A673 (cell line): ENCODE measurements around the gene BTBD18. TPM values are rescaled to one million over a fixed set of nuclear protein-coding genes. Genes with fewer than 3 reads are reported as not detected.

Source experiments
- BruUV-seq: library from RNA; stranded (reverse); fragments of 400-500 nt; replicated peaks from 2 replicates; lab custom pipeline; 2021; lab: Mats Ljungman, UMichigan
- CTCF ChIA-PET: fragments of 300-600 bp; sonication (Branson Sonifier 250); formaldehyde crosslinking; loops from one replicate; lab custom pipeline; 2022; ENCODE audit warnings: antibody characterized with exemption; lab: Charles Lee
- POLR2A ChIA-PET: fragments of 300-600 bp; sonication (Branson Sonifier 250); formaldehyde crosslinking; loops from one replicate; lab custom pipeline; 2022; ENCODE audit warnings: antibody characterized with exemption; ENCODE audit not compliant: low non-redundant PET; lab: Charles Lee
- DNase-seq: peaks from one replicate; pipeline ENCODE4 v3.0.0-alpha.2; 2015; ENCODE audit warnings: low spot score
- H3K27ac ChIP-seq: fragments of 200-600 bp; sonication (generic); 2 replicates; pipeline ENCODE4 v1.5.1; 2016; ENCODE audit warnings: mixed run types, low read depth, mild to moderate bottlenecking, mixed read lengths, antibody characterized with exemption, low read length; ENCODE audit not compliant: poor library complexity, severe bottlenecking
- H3K27me3 ChIP-seq: fragments of 200-600 bp; sonication (generic); replicated peaks from 2 replicates; pipeline ENCODE4 v1.6.1; 2017; ENCODE audit warnings: mixed run types, low read depth, mild to moderate bottlenecking, mixed read lengths, antibody characterized with exemption, low read length; ENCODE audit not compliant: insufficient read depth, poor library complexity
- H3K36me3 ChIP-seq: fragments of 200-600 bp; sonication (generic); 2 replicates; pipeline ENCODE4 v1.6.1; 2016; ENCODE audit warnings: mixed run types, mild to moderate bottlenecking, mixed read lengths, antibody characterized with exemption, low read length; ENCODE audit not compliant: insufficient read depth, poor library complexity, severe bottlenecking
- H3K4me1 ChIP-seq: fragments of 200-600 bp; sonication (generic); 2 replicates; pipeline ENCODE4 v1.6.1; 2017; ENCODE audit warnings: mixed run types, mild to moderate bottlenecking, mixed read lengths, antibody characterized with exemption, low read length; ENCODE audit not compliant: insufficient read depth, poor library complexity, severe bottlenecking
- H3K4me3 ChIP-seq: fragments of 200-600 bp; sonication (generic); 2 replicates; pipeline ENCODE4 v1.5.1; 2016; ENCODE audit warnings: low read depth, mixed run types, mild to moderate bottlenecking, mixed read lengths, low read length; ENCODE audit not compliant: poor library complexity, severe bottlenecking
- H3K9me3 ChIP-seq: fragments of 200-600 bp; sonication (generic); 2 replicates; pipeline ENCODE4 v1.6.1; 2016; ENCODE audit warnings: mixed run types, low read depth, mild to moderate bottlenecking, mixed read lengths, antibody characterized with exemption, low read length; ENCODE audit not compliant: poor library complexity, severe bottlenecking
- CTCF ChIP-seq: fragments of 300-800, 200-600 bp; sonication (generic); conservative IDR thresholded peaks from 2 replicates; pipeline ENCODE4 v1.5.1; 2017; ENCODE audit warnings: low read depth, mild to moderate bottlenecking, antibody characterized with exemption, low read length, moderate library complexity, mixed read lengths
- EZH2 ChIP-seq: fragments of 200-600 bp; sonication (generic); IDR thresholded peaks from 2 replicates; pipeline ENCODE4 v1.6.1; 2017; ENCODE audit warnings: borderline replicate concordance, low read depth, mild to moderate bottlenecking, mixed read lengths, antibody characterized with exemption, low read length; ENCODE audit not compliant: poor library complexity, severe bottlenecking
- intact Hi-C: fragments of 100-400 bp; cut with micrococcal nuclease; formaldehyde crosslinking; loops from one replicate; pipeline ENCODE4 v1.10.0; 2022; ENCODE audit not compliant: unreplicated experiment
- total RNA-seq: library from RNA; stranded (reverse); gene quantifications from 2 replicates; pipeline ENCODE4 v1.2.3, GENCODE V29; 2021

Gene BTBD18
- total RNA-seq, 1 experiment from 2014 or later = not detected

GRCh38 chr11:57700425-57700824, 51.2 kb downstream of the BTBD18 start:
- intact Hi-C loops = no loop called here
- POLR2A ChIA-PET = interaction anchor here (0.6 kb wide), 1 partner anchor 53 kb away, joined by 3 read pairs; no protein-coding TSS in a partner anchor
- Histone ChIP-seq H3K36me3 (peaks cover 78% of the 10 kb centered on the region), H3K27ac (no peak overlapping the region), H3K4me1 (no peaks in the 10 kb centered on the region), H3K9me3 (no peaks in the 10 kb centered on the region), H3K27me3 (no peaks in the 10 kb centered on the region), H3K4me3 (no peak overlapping the region)
- no peak for DNase-seq
- CTCF ChIA-PET = no interaction called here
- no TSS peak for BruUV-seq
- no peak for TF ChIP-seq CTCF
- no peak for TF ChIP-seq EZH2

DNA sequence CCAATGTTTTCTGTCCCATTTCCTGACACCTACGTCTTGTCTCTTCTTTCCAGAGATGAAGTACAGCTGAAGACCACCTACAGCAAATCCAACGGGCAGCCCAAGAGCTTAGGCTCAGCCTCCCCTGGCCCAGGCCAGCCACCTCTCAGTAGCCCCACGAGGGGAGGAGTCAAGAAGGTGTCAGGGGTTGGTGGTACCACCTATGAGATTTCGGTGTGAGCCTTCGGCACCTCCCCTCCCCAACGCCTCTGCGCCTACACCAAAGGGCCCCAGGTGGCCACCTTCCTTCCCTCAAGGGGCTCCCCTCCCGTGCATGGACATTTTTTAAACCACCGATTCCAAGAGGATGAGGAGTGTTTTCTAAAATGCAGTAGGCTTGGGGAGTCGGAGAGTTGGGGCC, 51.8 kb downstream of the BTBD18 start:
- POLR2A ChIA-PET = no interaction called here
- Histone ChIP-seq H3K4me1 (no peaks in the 10 kb centered on the region), H3K36me3 (peaks cover 81% of the 10 kb centered on the region), H3K27me3 (no peaks in the 10 kb centered on the region), H3K4me3 (no peak overlapping the region), H3K9me3 (no peaks in the 10 kb centered on the region), H3K27ac (no peak overlapping the region)
- TF ChIP-seq CTCF (no peak), EZH2 (no peak)
- intact Hi-C loops = no loop called here
- no peak for DNase-seq
- CTCF ChIA-PET = no interaction called here
- no TSS peak for BruUV-seq

GRCh38 chr11:57698843-57699365, 52.7 kb downstream of the BTBD18 start:
- peaks cover 80% of the 10 kb centered on the region for H3K36me3 ChIP-seq
- no peak for TF ChIP-seq EZH2
- TF ChIP-seq CTCF = no peak
- DNase-seq = no peak
- POLR2A ChIA-PET = no interaction called here
- H3K27ac ChIP-seq = no peak overlapping the region
- H3K4me1 ChIP-seq = no peaks in the 10 kb centered on the region
- intact Hi-C loops = no loop called here
- CTCF ChIA-PET = no interaction called here
- BruUV-seq = no TSS peak
- H3K4me3 ChIP-seq = no peak overlapping the region
- H3K9me3 ChIP-seq = no peaks in the 10 kb centered on the region
- H3K27me3 ChIP-seq = no peaks in the 10 kb centered on the region

Other genes starting within 250 kb of the BTBD18 start
- gene SLC43A1, start 236.1 kb downstream of the BTBD18 start, total RNA-seq = 18.4 and 20.5 TPM in 2 replicates
- gene TIMM10, start 221.1 kb downstream of the BTBD18 start, total RNA-seq = 165 and 176 TPM in 2 replicates
- gene SMTNL1, start 214.2 kb downstream of the BTBD18 start, total RNA-seq = not detected in 2 replicates
- 30.4 and 38.8 TPM in 2 replicates for gene UBE2L6, start 184.1 kb downstream of the BTBD18 start, total RNA-seq
- 5.2 and 7.0 TPM in 2 replicates for gene SERPING1, start 154.1 kb downstream of the BTBD18 start, total RNA-seq
- 0.20 TPM in 1 of 2 replicates, not detected in the other for gene YPEL4, start 101.9 kb downstream of the BTBD18 start, total RNA-seq
- gene CLP1, start 94.1 kb downstream of the BTBD18 start, total RNA-seq = 23.4 and 26.8 TPM in 2 replicates
- 72.9 and 76.9 TPM in 2 replicates for gene ZDHHC5, start 83.7 kb downstream of the BTBD18 start, total RNA-seq
- 35.4 and 43.6 TPM in 2 replicates for gene MED19, start 39.6 kb downstream of the BTBD18 start, total RNA-seq
- gene TMX2, start 39.2 kb downstream of the BTBD18 start, total RNA-seq = 166 and 186 TPM in 2 replicates
- gene SELENOH, start 10.3 kb downstream of the BTBD18 start, total RNA-seq = 192 and 212 TPM in 2 replicates
- gene CTNND1, start 10.0 kb upstream of the BTBD18 start, total RNA-seq = 133 and 174 TPM in 2 replicates